Fibroblast of the aortic adventitia (primary cell): ENCODE data around the gene GOLGA2. TPM values are rescaled to one million over a fixed set of nuclear protein-coding genes. Genes with fewer than 3 reads are reported as not detected.

ENCODE experiments used
- DNase-seq: peaks from one replicate; pipeline ENCODE4 v3.0.0-alpha.2; 2010; ENCODE audit warnings: low read depth
- H3K4me3 ChIP-seq: 2 replicates; pipeline ENCODE4 v1.5.1; 2011; ENCODE audit warnings: low read depth, mild to moderate bottlenecking, control low read depth, low read length, moderate library complexity
- total RNA-seq: library from RNA; depleted of rRNA; stranded (reverse); fragments of >200 nt; gene quantifications from 2 replicates; pipeline ENCODE4 v1.2.3, GENCODE V29; 2012; ENCODE audit warnings: low replicate concordance
- TF ChIP-seq, protein P1 (sequence below): IDR thresholded peaks from 2 replicates; pipeline ENCODE4 v1.5.1; 2011; ENCODE audit warnings: mild to moderate bottlenecking, low read length, control low read depth, inconsistent platforms; ENCODE audit not compliant: insufficient read depth

Gene GOLGA2
- total RNA-seq, 1 donor, result 108 TPM

DNA sequence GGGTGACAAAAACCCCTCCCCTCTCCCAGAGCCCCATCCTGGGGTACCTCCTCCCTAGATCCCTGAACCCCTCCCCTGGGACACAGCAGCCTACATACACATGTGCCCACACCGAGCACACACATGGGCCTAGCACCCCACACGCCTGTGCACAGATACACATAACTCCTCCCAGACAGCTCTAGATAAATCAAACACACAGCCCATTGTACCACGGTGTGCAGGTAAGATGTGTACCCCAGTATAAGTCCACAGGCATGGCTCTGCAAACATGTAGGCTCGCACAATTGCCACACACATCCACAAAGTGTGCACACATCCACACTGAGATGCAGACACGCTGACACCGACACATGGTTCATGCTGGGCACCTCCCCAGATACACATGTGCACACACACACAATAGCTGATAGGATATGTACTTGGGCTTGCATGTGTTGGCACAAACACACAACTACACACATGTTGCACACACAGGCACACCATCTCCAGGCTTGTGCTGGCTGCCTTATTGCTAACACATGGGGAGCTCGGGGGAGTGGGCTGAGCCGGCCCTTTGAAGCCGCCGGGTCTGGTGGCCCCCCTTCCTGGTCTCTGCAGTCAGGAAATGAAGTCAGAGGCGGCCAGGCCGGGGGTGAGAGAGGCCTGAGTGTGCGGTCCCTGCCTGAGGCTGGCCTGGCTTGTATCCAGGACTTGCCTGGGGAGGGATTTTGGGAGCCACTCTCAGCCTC, 30.2 kb downstream of the GOLGA2 start:
- H3K4me3 ChIP-seq, result no peak overlapping the region
- TF ChIP-seq, protein P1, sequence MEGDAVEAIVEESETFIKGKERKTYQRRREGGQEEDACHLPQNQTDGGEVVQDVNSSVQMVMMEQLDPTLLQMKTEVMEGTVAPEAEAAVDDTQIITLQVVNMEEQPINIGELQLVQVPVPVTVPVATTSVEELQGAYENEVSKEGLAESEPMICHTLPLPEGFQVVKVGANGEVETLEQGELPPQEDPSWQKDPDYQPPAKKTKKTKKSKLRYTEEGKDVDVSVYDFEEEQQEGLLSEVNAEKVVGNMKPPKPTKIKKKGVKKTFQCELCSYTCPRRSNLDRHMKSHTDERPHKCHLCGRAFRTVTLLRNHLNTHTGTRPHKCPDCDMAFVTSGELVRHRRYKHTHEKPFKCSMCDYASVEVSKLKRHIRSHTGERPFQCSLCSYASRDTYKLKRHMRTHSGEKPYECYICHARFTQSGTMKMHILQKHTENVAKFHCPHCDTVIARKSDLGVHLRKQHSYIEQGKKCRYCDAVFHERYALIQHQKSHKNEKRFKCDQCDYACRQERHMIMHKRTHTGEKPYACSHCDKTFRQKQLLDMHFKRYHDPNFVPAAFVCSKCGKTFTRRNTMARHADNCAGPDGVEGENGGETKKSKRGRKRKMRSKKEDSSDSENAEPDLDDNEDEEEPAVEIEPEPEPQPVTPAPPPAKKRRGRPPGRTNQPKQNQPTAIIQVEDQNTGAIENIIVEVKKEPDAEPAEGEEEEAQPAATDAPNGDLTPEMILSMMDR, result no peak
- peak; percentile 61 for DNase-seq

DNA sequence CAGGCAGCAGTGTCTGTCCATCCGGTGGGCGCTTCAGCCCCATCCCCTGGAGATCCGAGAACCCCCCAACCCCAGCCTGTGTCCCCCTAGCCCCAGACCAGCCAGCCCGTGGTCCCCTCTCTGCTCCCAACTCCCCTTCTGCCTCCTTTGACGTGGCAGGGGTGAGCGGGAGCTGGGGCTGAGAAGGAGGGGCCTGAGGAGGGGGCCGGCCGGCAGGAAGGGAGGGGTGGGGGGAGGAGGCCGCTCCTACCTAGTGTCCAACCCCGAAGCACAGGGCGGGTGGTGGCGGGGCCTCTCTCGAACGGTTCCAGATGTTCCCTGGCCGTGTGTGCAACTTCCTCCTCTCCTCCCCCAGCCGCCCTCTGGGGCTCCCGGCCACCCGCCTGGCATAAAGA, 31.0 kb downstream of the GOLGA2 start:
- DNase-seq, result peak; percentile 90
- TF ChIP-seq, protein P1, result no peak
- peak overlapping the region; percentile 79 for H3K4me3 ChIP-seq

DNA sequence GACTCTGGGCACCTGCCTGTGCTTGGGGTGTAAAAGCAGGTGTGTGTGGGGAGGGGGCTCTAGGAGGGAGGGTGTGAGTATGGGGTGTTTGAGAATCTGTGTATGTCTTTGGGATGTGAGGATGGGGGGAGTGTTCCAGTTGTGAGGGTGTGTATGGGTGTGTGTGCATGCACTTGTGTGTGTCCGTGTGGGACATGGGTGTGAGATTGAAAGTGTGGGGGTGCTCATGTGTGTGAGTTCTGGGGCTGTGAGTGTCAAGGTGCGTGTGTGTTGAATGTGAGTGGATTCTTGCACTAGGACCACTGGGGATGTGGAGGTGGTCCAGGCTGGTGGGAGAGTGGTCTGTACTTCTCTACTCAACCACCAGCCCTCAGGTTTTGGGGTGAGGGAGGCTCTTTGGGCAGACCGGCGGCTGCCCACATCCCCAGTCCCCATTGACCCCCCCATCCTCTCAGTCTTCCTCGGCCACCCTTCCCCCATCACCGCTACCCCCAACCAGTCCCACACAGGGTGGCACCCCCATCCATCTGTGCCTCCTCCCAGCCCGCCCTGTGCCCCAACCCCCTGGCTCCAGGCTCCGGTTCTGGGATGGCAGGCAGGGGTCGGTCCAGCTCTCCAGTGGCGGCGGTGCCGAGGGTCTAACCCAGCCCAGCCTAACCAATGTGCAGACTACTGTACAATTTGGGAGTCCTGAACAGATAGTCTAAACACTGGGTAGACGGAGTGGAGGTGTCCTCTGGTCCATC, 31.5 kb downstream of the GOLGA2 start:
- DNase-seq, result peak; percentile 16
- TF ChIP-seq, protein P1, result no peak

DNA sequence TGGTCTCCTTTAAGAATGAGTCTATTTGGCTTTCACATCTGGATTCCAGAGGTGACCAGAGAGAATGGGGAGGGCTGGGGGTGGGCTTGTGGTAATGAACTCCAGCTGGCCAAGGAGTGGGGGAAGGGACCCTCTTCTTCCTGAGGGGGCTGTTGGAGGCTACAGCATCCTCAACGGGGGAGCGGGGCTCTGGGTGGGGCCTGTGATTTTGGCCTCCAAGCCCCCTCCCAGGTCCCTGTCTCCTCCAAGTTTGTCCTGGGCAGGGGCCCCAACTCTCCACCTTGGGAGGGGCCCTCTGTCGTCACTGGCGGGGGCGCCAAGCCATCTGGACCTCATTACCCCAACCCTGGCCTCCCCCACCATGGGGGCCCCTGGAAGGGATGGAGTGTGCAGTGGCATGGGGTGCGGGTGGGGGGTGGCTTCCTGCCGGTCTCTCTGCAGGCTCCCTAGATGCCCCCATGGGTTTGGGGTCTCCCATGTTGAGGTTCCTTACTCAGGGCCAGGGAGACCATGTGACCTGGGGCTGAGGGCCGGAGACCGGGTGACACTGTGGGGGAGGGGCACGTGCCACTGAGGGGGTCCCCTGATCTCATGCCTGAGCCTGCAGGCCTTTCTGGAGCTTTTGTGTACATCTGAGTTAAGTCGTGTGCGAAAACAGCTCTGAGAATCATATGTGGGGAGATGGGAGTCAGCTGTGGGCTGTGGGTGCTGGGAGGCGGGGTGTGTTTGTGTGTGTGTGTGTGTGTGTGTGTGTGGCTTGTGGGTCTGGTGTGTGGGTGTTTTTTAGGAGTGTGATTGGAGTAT, 32.4 kb downstream of the GOLGA2 start:
- peak; percentile 78 for DNase-seq
- TF ChIP-seq, protein P1, result no peak
- peak overlapping the region; percentile 79 for H3K4me3 ChIP-seq

More for the DNA sequence above, 31.5 kb downstream of the GOLGA2 start:
- H3K4me3 ChIP-seq, result peak overlapping the region; percentile 79

DNA sequence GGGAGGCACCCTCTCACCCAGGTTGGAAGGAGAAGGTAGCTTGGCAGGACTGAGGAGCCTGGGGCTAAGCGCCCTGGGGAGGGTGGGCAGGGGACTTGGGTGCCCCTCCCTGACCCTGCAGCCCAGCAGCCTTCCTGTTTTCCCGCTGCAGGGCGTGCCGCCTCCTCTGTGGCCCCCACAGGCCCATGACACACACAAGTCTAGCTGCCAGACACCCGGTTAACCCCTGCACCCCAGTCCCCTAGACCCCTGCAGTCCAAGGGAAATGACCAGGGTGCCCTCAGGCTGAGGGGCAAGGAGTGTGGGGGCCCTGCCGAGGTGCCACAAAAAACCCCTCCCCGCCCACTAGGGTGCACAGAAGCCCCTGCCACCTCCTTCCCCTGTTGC, 33.0 kb downstream of the GOLGA2 start:
- TF ChIP-seq, protein P1, result no peak
- DNase-seq, result peak; percentile 59
- peak overlapping the region; percentile 18 for H3K4me3 ChIP-seq

DNA sequence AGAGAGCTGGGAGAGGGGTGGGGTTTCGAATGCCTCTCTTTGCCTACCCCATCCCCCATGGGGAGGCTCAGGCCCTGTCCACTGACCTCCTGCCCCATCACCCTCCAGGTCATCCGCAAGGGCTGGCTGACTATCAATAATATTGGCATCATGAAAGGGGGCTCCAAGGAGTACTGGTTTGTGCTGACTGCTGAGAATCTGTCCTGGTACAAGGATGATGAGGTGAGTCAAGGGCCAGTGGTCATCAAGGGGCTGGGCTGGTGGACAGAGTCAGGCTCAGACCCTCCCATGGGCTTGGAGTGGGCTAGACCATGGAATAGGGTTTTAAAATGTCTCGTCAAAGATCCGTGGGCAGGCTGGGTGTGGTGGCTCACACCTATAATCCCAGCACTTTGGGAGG, 33.7 kb downstream of the GOLGA2 start:
- TF ChIP-seq, protein P1, result no peak
- H3K4me3 ChIP-seq, result no peak overlapping the region
- DNase-seq, result no peak
